ENCODE measurements around the gene HAAO. TPM values are rescaled to one million over a fixed set of nuclear protein-coding genes. Genes with fewer than 3 reads are reported as not detected.

HAAO gene
- total RNA-seq, 1 donor from 2014 or later: 6.1 TPM

GRCh38 chr2:42810971-42811811 lies 18.8 kb upstream of the HAAO start:
- Histone ChIP-seq H3K4me3 (peak overlapping the region; percentile 66), H3K9me3 (peaks cover 3% of the 10 kb centered on the region), H3K27me3 (ENCODE audit: low read depth) (no peaks in the 10 kb centered on the region), H3K4me1 (peaks cover 15% of the 10 kb centered on the region), H3K36me3 (no peaks in the 10 kb centered on the region), H3K27ac (peak overlapping the region; percentile 99)
- TF ChIP-seq CTCF (IDR thresholded peaks at IDR 0.05): no peak
- peak; percentile 22 to 29 for ATAC-seq
- intact Hi-C loops (cut with DNase I): no loop called here
- peak; percentile 61 for DNase-seq

- intact Hi-C loops (cut with DNase I): no loop called here
- H3K36me3 ChIP-seq: no peaks in the 10 kb centered on the region
- no peaks in the 10 kb centered on the region for H3K27me3 ChIP-seq (ENCODE audit: low read depth)
- TF ChIP-seq CTCF (IDR thresholded peaks at IDR 0.05): no peak
- DNase-seq (peak; percentile 97), ATAC-seq (peak; percentile 93 to 96)
- peak overlapping the region; percentile 66 for H3K4me3 ChIP-seq
- peaks cover 15% of the 10 kb centered on the region for H3K4me1 ChIP-seq
- H3K9me3 ChIP-seq: peaks cover 3% of the 10 kb centered on the region
- H3K27ac ChIP-seq: peak overlapping the region; percentile 99
Observed at GRCh38 chr2:42810121-42810970, 18.0 kb upstream of the HAAO start.

GRCh38 chr2:42809819-42810120 lies 17.4 kb upstream of the HAAO start:
- H3K27ac ChIP-seq: peak overlapping the region; percentile 99
- H3K36me3 ChIP-seq: no peaks in the 10 kb centered on the region
- H3K9me3 ChIP-seq: peaks cover 3% of the 10 kb centered on the region
- peaks cover 15% of the 10 kb centered on the region for H3K4me1 ChIP-seq
- intact Hi-C loops (cut with DNase I): no loop called here
- peak; percentile 48 for TF ChIP-seq CTCF (IDR thresholded peaks at IDR 0.05)
- no peaks in the 10 kb centered on the region for H3K27me3 ChIP-seq (ENCODE audit: low read depth)
- peak overlapping the region; percentile 66 for H3K4me3 ChIP-seq
- DNase-seq (peak; percentile 92), ATAC-seq (peak; percentile 78 to 79)

GRCh38 chr2:42809131-42809818 lies 16.9 kb upstream of the HAAO start:
- peak overlapping the region; percentile 66 for H3K4me3 ChIP-seq
- H3K4me1 ChIP-seq: peaks cover 15% of the 10 kb centered on the region
- no peak for TF ChIP-seq CTCF (IDR thresholded peaks at IDR 0.05)
- DNase-seq (no peak), ATAC-seq (peak in 1 of 2 donors; percentile 51)
- H3K27me3 ChIP-seq (ENCODE audit: low read depth): no peaks in the 10 kb centered on the region
- H3K27ac ChIP-seq: peak overlapping the region; percentile 99
- intact Hi-C loops (cut with DNase I): no loop called here
- peaks cover 3% of the 10 kb centered on the region for H3K9me3 ChIP-seq
- no peaks in the 10 kb centered on the region for H3K36me3 ChIP-seq

GRCh38 chr2:42808301-42808700 lies 15.9 kb upstream of the HAAO start:
- H3K9me3 ChIP-seq: no peaks in the 10 kb centered on the region
- H3K4me1 ChIP-seq: peaks cover 15% of the 10 kb centered on the region
- TF ChIP-seq CTCF (IDR thresholded peaks at IDR 0.05): no peak
- no peak for DNase-seq
- no peaks in the 10 kb centered on the region for H3K36me3 ChIP-seq
- no peak overlapping the region for H3K27ac ChIP-seq
- ATAC-seq: no peak
- H3K27me3 ChIP-seq (ENCODE audit: low read depth): no peaks in the 10 kb centered on the region
- intact Hi-C loops (cut with DNase I): no loop called here
- no peak overlapping the region for H3K4me3 ChIP-seq
